ENCODE results near the gene SCRN2. TPM values are rescaled to one million over a fixed set of nuclear protein-coding genes. Genes with fewer than 3 reads are reported as not detected.

Gene SCRN2
- total RNA-seq, 1 experiment from 2014 or later = 21.9 TPM

GRCh38 chr17:47821424-47822391 is 19.4 kb downstream of the SCRN2 start, which contains the start of gene OSBPL7:
Gene OSBPL7 (minus strand): TSS chr17:47821794. CDS start chr17:47820278, 1,516 bp downstream.
- DNase-seq (ENCODE audit: low spot score) = peak; percentile 90

- DNase-seq (ENCODE audit: low spot score) = no peak
These were observed 20.0 kb downstream of the SCRN2 start for GRCh38 chr17:47821031-47821423.

GRCh38 chr17:47820033-47820789 is 20.9 kb downstream of the SCRN2 start:
- DNase-seq (ENCODE audit: low spot score) = no peak

GRCh38 chr17:47819475-47819874 is 21.6 kb downstream of the SCRN2 start:
- no peak for DNase-seq (ENCODE audit: low spot score)

- DNase-seq (ENCODE audit: low spot score) = no peak
These were observed 22.9 kb downstream of the SCRN2 start for GRCh38 chr17:47818002-47818695.

- DNase-seq (ENCODE audit: low spot score) = no peak
These were observed 24.1 kb downstream of the SCRN2 start for GRCh38 chr17:47816947-47817346.

- DNase-seq (ENCODE audit: low spot score) = no peak
These were observed 24.9 kb downstream of the SCRN2 start for GRCh38 chr17:47816111-47816735.

GRCh38 chr17:47815106-47815918 is 25.8 kb downstream of the SCRN2 start:
- no peak for DNase-seq (ENCODE audit: low spot score)

- no peak for DNase-seq (ENCODE audit: low spot score)
These were observed 27.5 kb downstream of the SCRN2 start for GRCh38 chr17:47813512-47814031.

- no peak for DNase-seq (ENCODE audit: low spot score)
These were observed 28.0 kb downstream of the SCRN2 start for GRCh38 chr17:47813077-47813476.

GRCh38 chr17:47812146-47812920 is 28.7 kb downstream of the SCRN2 start:
- no peak for DNase-seq (ENCODE audit: low spot score)

GRCh38 chr17:47811709-47812108 is 29.4 kb downstream of the SCRN2 start:
- DNase-seq (ENCODE audit: low spot score) = no peak

GRCh38 chr17:47810901-47811635 is 30.0 kb downstream of the SCRN2 start:
- no peak for DNase-seq (ENCODE audit: low spot score)

- peak; percentile 74 for DNase-seq (ENCODE audit: low spot score)
These were observed 30.8 kb downstream of the SCRN2 start for GRCh38 chr17:47810200-47810821.

- no peak for DNase-seq (ENCODE audit: low spot score)
These were observed 32.1 kb downstream of the SCRN2 start for GRCh38 chr17:47808830-47809480.

GRCh38 chr17:47808036-47808829 is 32.8 kb downstream of the SCRN2 start:
- DNase-seq (ENCODE audit: low spot score) = no peak

GRCh38 chr17:47807421-47807820 is 33.7 kb downstream of the SCRN2 start:
- DNase-seq (ENCODE audit: low spot score) = no peak
